Esophagus squamous epithelium (tissue), 4 donors: ENCODE results near the gene FHIT.

ENCODE experiments used
- CTCF ChIP-seq, 6 experiments: fragments of 450-650 bp in 4 of 6; fragments of 200-600 bp in 2 of 6; sonication (generic) in 2 of 6; IDR thresholded peaks; one replicate each; pipeline ENCODE4 v1.5.1; 2016 to 2019; ENCODE audit warnings: antibody characterized with exemption in 6 of 6, mild to moderate bottlenecking in 4 of 6, moderate library complexity in 4 of 6
- POLR2A ChIP-seq, 4 donors: fragments of 450-650 bp; IDR thresholded peaks; one replicate each; pipeline ENCODE4 v1.6.1; 2017; ENCODE audit warnings: antibody characterized with exemption in 4 of 4, mild to moderate bottlenecking in 4 of 4, moderate library complexity in 3 of 4

- no peak for TF ChIP-seq CTCF (IDR thresholded peaks at IDR 0.05)
- TF ChIP-seq POLR2A (IDR thresholded peaks at IDR 0.05): no peak
Measured at GRCh38 chr3:61078048-61078752, 173.1 kb downstream of the FHIT start.
